ENCODE data around the gene SNRNP40.
"Not testable (repeated sequence)": the region's sequence is repeated elsewhere in the genome, so short reads cannot be mapped to it uniquely, and the experiment has no call there.

SNRNP40 gene

DNA sequence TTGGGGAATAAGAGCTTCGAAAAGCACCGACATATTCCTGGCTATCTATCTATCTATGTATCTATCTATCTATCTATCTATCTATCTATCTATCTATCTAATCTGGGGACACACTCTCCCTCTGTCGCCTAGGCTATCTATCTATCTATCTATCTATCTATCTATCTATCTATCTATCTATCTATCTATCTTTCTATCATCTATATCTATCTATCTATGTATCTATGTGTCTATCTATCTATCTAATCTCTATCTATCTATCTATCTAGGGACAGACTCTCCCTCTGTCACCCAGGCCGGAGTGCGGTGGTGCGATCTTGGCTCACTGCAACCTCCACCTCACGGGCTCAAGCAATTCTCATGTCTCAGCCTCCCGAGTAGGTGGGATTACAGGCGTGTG lies 14.2 kb downstream of the SNRNP40 start:
- not testable (repeated sequence) for DNase-seq

DNA sequence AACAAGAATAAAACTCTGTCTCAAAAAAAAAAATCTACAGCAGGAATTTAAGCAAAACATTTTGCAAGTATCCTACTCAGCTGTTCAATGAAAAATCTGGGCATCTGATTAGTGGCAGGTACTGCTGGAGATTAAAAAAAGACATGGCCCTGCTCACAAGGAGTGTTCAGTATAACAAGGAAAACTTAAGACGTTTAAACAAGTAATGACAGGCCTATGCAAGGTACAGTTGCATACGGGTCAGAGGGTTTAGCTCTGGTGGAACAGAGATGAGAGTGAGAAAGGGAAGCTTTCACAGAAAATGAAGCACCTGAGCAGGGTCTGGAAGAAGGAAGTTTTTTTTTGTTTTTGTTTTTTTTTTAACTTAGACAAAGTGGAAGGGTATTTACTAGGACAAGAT lies 23.0 kb downstream of the SNRNP40 start:
- no peak for DNase-seq

DNA sequence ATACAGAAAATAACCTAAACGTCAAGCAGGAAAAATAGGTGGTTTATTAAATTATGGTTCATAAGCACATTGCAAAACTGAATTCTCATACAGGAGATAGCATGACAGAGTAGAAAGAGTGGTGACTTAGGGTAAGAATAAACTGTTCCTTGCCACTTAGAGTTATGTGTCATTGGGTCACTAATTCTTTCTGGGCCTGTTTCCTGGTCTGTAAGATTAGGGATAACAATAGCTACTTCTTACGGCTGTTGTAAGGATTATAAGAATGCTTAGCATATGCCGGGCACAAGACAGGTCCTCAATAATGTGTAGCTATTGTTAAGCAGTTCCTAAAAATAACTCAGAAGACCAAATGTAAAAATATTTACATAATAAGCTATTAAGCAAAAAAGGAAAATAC lies 24.2 kb downstream of the SNRNP40 start:
- DNase-seq = no peak

DNA sequence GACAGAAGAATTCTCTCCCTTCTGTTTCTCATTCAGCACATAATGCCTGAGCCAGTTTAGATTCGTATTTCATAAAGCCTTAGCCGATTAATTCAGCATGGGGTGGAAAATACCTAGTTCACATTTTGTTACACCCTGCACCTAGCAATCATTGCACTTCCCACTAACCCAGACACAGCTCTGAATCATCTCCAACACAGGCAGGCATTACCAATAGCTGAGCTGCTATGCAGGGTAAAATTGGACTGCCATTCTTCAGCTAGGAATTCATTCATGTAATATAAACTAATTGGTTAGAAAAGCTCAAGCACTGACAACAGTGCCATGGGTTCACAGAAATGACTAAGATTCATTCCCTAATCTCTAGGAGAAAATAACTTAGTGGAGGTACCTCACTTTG lies 30.0 kb downstream of the SNRNP40 start:
- no peak for DNase-seq

DNA sequence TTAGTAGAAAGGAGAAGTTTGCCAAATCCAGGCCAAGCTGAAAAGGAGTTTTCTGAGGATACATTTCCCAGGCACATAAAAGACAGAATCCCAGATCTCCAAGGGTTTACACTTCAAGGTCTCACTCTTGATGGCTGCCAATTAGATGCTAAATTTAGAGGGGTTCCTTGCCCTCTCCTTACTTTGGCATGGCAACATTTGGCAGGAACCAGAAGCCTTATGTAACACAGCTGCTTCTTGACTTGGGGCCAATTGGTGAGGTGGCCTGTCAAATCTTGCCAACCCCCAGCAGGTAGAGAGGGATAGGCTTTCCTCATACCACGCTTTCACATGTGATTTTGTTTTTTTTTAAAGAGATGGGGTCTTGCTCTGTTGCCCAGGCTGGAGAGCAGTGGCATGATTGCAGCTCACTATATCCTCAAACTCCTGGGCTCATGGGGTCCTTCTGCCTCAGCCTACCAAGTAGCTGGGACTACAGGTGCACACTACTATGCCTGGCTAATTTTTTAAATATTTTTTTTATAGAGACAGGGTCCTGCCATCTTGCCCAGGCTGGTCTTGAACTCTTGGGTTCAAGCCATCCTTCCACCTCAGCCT lies 31.7 kb downstream of the SNRNP40 start:
- no peak for DNase-seq

DNA sequence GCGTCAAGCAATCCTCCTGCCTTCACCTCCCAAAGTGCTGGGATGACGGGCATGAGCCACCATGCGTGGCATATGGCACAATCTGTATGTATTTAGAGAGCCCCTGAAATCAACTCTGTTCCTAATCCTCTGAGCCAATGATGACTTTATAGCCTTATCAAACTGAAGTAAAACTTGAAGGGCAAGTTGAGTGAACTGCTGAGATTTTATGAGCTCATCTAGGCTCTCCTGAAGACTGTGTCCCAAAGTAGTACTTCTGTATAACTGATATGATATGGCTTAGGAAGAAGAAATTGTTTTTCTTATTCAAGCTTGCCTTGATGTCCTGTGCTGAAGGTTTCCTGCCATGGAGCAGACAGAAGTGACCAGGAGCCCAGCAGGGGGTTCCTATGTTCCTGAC lies 33.2 kb downstream of the SNRNP40 start:
- no peak for DNase-seq

DNA sequence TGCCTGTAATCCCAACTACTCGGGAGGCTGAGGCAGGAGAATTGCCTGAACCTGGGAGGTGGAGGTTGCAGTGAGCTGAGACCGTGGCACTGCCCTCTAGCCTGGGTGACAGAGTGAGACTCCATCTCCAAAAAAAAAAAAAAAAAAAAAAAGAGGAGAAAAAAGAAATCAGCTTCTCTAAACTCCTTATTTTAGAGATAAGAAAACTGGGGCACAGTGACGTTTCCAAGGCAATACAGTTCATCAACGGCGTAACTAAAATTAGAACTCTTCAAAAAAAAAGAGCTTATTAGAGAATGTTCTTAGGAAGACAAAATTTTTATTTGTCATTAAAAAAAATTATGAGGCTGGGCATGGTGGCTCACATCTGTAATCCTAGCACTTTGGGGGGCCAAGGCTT lies 34.2 kb downstream of the SNRNP40 start:
- DNase-seq = not testable (repeated sequence)

DNA sequence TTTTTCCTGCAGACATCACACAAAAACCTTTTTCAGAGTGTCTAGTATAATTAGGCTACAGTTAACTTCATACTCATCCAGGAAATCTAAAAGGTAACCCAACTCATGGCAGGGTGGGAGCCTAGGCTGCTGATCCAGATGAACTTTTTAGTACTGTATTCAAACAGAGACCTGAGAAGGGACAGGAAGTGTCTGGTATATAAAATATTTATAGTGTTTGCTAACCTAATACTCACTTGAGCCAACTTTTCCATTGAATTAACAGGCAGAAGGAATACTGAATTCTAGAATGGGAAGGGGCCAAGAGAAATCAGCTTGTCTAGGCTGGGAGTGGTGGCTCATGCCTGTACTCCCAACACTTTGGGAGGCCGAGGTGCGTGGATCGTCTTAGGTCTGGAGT lies 34.7 kb downstream of the SNRNP40 start:
- DNase-seq = no peak

DNA sequence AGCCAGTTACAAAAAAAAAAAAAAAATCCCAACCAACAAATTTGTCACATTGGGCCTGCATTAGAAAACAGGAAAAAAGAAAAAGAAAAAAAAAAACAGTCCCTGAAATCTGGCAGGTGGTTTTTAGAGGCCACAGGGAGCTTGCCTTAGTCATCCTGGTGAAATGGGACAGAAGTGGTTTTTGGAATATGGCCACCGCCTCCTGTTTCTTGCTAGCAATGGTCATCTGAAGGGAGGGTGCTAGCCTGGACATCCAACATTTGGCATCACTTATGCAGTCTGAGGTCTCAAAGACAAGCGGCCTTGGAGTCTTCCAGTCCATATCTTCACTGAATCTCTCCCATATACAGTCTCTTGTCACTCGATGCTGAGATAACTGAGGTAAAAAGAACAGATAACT lies 36.8 kb downstream of the SNRNP40 start:
- DNase-seq = no peak

DNA sequence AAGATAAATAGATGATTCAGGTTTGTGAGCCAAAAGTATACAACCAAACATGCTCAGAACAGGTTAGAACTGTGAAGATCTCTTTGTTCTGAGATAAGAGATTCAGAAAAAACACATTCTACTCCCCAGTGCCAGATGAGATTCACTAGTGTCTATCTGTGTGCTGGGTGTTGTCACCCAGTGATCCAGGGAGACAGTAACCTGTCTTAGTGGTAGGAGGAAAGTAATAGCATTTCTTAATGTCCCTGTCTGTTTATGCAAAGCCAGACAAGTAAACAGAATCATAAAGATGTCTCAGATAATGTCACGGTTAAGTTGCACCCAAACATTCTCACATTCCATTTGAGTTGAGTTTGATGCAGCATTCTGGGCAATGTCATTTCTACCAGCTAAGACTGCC lies 38.0 kb downstream of the SNRNP40 start:
- no peak for DNase-seq

DNA sequence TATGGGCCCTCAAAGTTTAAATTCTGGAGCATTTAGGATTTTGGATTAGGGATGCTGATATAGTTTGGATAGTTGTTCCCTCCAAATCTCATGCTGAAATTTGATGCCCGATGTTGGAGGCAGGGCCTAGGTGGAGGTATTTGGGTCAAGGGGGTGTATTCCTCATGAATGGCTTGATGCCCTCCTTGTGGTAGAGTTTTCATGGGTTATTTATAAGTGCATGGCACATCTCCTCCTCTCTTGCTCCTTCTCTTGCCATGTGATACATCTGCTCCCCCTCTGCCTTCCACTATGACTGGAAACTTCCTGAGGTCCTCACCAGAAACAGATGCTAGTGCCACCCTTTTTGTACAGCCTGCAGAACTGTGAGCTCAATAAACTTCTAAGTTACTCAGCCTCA lies 39.4 kb downstream of the SNRNP40 start:
- DNase-seq = no peak

DNA sequence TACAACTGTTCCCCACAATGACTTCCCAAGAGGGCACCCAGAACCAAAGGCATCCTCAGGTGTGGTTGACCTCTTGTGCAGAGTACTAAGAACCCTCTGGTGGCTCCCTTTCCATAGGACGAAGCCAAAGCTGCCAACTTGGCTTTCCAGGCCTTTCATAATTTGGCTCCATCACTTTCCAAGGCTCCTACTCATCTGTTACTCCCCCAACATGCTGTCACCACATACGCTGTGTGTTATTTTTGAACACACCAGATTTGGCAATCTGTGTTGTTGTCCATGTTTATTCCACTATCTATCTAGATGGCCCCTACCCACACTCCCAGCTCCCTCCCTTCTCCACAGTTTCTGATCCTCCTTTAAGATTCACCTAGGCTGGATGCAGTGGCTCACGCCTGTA lies 46.7 kb downstream of the SNRNP40 start:
- no peak for DNase-seq

DNA sequence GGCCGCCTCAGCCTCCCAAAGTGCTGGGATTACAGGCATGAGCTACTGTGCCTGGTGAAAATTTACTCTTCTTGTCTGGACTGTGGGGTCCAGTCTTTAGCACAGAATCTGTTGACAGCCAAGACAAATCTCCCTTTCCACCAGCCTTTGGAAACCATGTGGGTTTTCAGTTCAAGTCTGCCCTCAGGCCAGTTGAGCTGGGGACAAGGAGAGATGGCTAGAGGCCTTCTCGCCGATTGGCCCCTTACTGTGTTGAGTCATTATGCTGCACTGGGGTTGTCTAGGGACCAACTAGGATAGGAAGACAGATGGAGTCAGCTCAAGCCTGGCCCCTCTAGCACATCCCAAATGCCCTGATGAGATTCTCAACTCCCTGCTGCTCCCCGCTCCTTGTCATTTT lies 48.3 kb downstream of the SNRNP40 start:
- DNase-seq = no peak

DNA sequence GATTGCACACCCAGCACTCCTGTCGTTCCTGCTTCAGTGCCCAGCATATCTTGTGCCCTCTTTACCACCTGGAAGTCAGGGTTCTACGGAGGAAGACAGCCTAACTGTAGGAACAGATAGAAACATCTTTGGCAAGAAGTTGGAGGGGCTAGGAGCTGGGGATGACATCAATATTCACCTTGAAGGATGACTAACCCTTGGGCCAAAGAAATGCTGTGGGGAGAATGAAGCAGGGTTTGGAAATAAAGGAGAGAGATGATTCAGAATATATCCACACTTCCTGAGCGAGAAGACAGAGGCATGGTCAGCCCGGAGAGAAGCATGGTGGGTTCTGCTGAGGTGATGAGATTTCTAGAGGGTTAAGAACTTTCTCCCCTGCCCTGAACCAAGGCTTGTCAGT lies 52.3 kb downstream of the SNRNP40 start:
- DNase-seq = no peak

DNA sequence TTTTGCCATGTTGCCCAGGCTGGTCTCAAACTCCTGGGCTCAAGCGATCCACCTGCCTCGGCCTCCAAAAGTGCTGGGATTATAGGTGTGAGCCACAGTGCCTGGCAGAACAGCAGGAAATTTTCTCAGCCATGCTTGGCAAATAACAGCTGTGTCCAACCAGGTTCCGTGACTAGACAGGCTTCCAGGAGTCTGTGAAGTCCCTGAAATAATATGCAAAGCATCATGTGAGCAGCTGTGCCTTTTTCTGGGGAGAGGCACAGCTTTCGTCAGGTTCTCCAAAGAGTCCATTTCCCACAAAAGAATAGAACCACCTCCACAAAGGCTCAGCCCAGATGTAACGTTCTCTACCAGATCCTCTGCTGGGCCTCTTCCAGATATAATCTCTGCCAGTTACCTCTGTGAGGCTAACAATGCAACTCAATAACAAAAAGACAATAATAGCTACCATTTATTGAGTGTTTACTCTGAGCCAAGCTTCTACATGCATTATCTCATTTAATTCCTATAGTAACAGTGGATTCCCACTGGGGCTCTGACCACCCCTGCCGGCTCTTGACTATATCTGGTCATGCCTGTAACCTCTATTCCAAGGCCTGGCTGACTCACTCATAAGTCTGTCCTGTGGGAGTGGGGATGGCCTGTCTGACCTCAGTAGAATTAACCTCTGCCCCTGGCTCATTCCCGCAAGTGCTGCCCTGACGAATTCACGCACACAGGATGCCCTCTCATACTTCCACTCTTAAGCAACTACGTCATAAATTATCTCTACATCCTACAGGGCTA lies 52.9 kb downstream of the SNRNP40 start:
- no peak for DNase-seq

DNA sequence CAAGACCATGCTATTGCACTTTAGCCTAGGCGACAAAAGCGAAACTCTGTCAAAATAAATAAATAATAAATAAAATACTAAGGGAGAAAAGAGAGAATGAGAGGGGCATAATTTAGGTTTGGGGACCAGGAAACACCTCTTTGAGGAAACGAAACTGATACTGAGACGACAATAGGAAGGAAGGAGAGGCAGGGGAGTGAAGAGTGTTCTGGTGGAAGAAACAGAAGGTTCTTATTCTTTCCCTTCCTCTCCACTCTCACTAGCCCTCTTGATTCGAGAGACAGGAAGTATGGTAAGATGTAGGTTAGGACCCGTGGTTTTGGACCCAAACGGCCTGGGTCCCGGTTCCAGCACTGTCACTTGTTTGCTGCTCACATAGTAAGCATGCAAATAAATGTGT lies 55.3 kb downstream of the SNRNP40 start:
- no peak for DNase-seq

DNA sequence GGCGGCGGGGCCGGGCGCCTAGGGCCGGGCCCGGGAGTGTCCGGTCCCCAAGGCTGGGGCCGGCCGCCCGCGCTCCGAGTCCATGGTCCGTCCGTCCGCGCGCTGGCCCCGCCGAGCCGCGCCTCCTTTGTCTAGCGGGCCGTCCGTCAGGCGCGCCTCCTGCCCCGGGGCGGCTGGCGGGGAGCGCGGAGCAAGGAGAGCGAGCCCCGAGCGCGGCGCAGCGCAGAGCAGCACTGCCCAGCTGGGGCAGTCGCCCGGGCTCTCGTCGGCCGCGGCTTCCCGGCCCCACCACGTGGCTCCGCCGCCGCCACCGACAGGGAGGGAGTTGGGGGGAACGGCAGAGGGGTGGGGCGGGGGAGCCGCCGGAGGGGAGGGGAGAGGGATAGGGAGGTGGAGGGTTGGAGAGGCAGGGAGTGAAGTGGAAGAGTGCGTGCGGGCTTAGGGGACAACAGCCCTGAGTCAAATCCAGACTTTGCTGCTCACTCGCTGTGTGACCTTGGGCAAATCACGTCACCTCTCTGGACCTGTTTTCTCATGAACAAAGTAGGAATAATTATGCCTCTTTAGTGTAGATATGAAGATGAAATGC lies 56.8 kb downstream of the SNRNP40 start, which contains the start of gene NKAIN1:
NKAIN1 (minus strand) TSS at position 235 of the 589 bp plus-strand sequence. CDS start 340 bp downstream, outside the sequence.
- DNase-seq = no peak

DNA sequence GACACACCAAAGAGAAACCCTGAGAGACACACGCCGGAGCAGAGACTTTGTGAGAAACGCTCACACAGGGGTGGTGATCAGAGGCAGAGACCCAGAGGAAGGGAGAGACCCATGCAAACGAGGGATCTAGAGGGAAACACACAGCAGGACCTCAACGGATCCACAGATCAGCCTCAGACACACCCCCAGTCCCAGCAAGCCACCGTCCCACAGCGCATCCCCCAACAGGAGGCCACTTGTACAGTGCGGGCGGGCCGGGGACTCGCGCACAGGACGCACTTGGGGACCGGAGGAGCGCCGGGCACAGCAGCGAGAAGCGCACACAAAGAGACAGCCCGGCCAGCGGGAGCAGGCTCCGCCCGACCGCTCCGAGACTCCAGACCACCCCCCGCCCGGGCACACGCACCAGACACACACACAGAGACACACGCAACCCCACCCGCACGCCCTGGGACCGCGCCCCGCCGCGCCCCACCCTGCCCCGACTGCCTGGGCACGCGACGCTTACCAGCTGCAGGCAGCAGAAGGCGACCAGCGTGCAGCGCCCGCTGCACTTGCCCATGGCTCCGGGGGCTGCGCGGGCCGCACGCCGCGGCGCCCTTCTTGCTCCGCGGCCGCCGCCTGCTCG lies 57.5 kb downstream of the SNRNP40 start:
- no peak for DNase-seq

DNA sequence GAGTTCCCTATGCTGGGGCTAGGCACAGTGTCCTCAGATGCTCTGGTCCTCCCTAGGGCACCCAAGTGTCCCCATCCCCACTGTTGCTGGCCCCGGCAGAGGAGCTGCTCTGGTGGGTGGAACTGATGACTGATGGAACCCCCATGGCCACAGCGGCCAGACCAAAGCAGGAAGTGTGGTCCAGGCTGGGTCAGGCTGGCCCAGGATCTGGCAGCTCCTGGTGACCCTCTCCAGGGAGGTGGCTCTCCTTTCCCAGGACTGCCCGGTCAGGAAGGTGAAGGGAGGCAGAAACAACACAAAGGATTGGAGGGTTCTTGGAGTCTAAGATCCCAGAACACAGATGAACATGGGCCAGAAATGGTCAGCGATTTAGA lies 58.0 kb downstream of the SNRNP40 start:
- no peak for DNase-seq

DNA sequence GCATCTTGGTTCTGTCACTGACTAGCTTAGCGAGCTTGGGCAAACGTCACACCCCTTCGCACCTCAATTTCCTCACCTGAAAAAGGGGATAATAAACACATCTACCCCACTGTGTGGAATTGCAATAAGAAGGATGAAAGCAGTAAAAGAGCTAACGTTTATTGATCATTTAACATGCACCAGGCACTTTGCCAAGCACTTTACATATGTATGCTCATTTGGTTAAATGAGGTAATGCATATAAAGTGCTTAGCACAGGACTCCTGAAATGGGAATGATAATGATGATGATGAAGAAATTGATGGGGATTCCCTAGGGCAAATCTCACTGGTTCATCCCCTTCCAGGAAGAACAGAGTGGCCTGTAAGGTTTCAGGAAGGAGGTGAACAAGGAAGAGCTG lies 61.7 kb downstream of the SNRNP40 start:
- DNase-seq = no peak

DNA sequence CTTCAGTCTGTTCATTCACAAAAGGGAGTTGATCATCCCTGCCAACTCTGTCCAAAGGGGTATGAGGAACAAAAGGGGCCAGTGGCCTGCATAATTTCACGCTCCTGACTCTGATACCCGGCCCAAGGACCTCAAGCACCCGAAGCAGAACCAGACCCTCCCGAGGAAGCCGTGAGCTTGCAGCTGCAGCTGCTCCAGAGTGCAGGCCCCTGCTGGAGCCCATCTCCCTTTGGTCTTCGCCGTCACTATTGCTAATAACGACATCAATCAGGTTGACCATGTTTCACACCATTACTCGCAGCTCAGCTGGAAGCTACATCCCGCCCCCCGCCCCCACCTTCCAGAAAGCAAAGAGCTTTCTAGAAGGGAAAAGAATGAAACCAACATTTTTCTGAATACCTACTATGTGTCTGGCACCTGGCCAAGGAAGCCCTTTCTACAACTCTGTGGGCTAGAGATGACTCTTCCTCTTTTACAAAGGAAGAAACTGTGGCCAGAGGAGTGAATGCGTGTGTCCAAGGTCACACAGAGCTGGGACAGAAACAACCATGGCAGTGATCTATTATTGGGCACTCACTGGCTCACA lies 62.4 kb downstream of the SNRNP40 start:
- DNase-seq = no peak

DNA sequence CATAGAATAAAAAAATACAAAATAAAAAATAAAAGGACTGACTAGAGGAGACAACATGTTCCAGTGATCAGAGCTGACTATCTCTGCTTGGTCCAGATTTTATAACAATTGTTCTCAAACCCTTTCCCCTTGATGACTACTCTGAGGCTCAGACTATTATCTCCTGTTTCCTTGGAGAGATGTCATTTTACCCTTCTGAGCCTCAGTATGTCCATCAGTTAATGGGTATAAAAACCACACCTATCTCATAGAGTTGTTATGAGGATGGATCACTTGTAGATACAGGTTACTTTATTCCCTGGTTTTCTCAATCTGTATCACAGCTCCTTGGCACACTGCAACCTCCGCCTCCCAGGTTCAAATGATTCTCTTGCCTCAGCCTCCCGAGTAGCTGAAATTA lies 63.9 kb downstream of the SNRNP40 start:
- no peak for DNase-seq

DNA sequence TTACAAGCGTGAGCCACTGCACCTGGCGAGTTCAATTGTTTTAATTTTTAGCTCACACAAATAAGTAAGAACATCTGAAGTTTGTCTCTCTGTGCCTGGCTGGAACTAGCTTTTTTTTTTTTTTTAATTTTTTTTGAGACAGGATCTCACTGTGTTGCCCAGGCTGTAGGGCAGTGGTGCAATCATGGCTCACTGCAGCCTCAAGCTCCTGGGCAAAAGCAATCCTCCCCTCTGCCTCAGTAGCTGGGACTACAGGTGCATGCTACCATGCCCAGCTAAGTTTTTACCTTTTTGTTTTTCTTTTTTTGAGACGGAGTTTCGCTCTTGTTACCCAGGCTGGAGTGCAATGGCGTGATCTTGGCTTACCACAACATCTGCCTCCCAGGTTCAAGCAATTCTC lies 64.8 kb downstream of the SNRNP40 start:
- DNase-seq = no peak

All from T-helper 2 cell (primary cell).